ENCODE results near the gene RNF32.

DNA sequence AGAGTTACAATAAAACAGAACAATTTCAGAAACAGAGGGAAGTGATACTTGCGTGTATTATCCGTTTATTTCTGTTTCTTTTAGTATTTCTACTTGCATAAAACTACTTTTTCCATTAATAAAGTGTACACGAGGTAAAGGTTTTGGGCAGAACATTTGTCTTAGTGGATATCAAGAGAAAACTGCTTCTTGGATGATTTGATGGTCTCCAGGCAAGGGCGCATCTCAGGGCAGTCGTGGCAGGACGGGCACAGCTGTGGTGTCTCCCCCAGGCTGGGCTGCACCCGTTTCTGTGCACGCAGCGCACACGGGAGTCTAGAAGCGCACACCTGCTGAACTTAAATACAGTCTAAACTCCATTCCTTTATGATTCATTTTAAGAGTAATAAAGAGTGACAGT lies 23.4 kb upstream of the RNF32 start:
- TF ChIP-seq, protein P1, sequence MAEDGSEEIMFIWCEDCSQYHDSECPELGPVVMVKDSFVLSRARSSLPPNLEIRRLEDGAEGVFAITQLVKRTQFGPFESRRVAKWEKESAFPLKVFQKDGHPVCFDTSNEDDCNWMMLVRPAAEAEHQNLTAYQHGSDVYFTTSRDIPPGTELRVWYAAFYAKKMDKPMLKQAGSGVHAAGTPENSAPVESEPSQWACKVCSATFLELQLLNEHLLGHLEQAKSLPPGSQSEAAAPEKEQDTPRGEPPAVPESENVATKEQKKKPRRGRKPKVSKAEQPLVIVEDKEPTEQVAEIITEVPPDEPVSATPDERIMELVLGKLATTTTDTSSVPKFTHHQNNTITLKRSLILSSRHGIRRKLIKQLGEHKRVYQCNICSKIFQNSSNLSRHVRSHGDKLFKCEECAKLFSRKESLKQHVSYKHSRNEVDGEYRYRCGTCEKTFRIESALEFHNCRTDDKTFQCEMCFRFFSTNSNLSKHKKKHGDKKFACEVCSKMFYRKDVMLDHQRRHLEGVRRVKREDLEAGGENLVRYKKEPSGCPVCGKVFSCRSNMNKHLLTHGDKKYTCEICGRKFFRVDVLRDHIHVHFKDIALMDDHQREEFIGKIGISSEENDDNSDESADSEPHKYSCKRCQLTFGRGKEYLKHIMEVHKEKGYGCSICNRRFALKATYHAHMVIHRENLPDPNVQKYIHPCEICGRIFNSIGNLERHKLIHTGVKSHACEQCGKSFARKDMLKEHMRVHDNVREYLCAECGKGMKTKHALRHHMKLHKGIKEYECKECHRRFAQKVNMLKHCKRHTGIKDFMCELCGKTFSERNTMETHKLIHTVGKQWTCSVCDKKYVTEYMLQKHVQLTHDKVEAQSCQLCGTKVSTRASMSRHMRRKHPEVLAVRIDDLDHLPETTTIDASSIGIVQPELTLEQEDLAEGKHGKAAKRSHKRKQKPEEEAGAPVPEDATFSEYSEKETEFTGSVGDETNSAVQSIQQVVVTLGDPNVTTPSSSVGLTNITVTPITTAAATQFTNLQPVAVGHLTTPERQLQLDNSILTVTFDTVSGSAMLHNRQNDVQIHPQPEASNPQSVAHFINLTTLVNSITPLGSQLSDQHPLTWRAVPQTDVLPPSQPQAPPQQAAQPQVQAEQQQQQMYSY (CRISPR knock-in tag; IDR thresholded peaks at IDR 0.05), result no peak
- TF ChIP-seq E2F4 (CRISPR knock-in tag; IDR thresholded peaks at IDR 0.05; ENCODE audit: borderline replicate concordance, low read depth) (no peak), JUN (CRISPR knock-in tag; IDR thresholded peaks at IDR 0.05) (no peak), USF2 (CRISPR knock-in tag; IDR thresholded peaks at IDR 0.05) (no peak), CTCF (IDR thresholded peaks at IDR 0.05) (no peak)
- TF ChIP-seq, protein P2, sequence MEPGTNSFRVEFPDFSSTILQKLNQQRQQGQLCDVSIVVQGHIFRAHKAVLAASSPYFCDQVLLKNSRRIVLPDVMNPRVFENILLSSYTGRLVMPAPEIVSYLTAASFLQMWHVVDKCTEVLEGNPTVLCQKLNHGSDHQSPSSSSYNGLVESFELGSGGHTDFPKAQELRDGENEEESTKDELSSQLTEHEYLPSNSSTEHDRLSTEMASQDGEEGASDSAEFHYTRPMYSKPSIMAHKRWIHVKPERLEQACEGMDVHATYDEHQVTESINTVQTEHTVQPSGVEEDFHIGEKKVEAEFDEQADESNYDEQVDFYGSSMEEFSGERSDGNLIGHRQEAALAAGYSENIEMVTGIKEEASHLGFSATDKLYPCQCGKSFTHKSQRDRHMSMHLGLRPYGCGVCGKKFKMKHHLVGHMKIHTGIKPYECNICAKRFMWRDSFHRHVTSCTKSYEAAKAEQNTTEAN (CRISPR knock-in tag; IDR thresholded peaks at IDR 0.05), result no peak

All from WTC11 (cell line).